ENCODE measurements around the gene GNAQ.

DNA sequence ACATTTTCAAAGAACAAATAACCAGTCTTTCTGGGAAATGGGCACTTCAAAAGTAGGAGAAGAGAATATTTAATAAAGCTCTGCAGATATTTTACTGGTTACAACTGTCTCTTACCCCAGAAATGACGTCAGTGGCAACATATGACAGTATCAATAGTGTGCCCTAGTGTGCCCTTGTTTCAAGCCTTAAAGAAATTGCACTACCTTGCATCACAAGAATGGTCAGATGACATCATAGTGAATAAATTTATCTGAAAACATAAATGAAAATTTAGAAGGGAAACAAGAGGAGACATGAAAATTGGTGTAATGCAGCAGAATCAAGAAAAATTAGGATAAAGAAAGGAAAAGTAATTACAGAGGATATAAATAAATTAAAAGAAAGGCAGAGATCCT, 176.7 kb downstream of the GNAQ start:
- TF ChIP-seq, protein P1, sequence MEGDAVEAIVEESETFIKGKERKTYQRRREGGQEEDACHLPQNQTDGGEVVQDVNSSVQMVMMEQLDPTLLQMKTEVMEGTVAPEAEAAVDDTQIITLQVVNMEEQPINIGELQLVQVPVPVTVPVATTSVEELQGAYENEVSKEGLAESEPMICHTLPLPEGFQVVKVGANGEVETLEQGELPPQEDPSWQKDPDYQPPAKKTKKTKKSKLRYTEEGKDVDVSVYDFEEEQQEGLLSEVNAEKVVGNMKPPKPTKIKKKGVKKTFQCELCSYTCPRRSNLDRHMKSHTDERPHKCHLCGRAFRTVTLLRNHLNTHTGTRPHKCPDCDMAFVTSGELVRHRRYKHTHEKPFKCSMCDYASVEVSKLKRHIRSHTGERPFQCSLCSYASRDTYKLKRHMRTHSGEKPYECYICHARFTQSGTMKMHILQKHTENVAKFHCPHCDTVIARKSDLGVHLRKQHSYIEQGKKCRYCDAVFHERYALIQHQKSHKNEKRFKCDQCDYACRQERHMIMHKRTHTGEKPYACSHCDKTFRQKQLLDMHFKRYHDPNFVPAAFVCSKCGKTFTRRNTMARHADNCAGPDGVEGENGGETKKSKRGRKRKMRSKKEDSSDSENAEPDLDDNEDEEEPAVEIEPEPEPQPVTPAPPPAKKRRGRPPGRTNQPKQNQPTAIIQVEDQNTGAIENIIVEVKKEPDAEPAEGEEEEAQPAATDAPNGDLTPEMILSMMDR (IDR thresholded peaks at IDR 0.05; ENCODE audit: poor library complexity) = no peak
- TF ChIP-seq EZH2 (IDR thresholded peaks at IDR 0.05; ENCODE audit: borderline replicate concordance) = no peak
- TF ChIP-seq EZH2phosphoT487 (IDR thresholded peaks at IDR 0.05; ENCODE audit: low read depth, severe bottlenecking, unreplicated experiment) = no peak
